SK-N-SH treated with all-trans-retinoic acid at 6 μM for 48 hours (cell line): ENCODE results near the gene ABCD1.
"Not testable (repeated sequence)": the region's sequence is repeated elsewhere in the genome, so short reads cannot be mapped to it uniquely, and the experiment has no call there.

Experiments
- CREB5 ChIP-seq: fragments of 250-450 bp; sonication (Bioruptor Pico); IDR thresholded peaks from 2 replicates; pipeline ENCODE4 v1.5.1; 2020; ENCODE audit warnings: low read depth, mild to moderate bottlenecking, moderate library complexity
- PATZ1 ChIP-seq: fragments of 250-450 bp; sonication (Bioruptor Pico); IDR thresholded peaks from 2 replicates; pipeline ENCODE4 v1.8.0; 2020; ENCODE audit warnings: mild to moderate bottlenecking, moderate library complexity, borderline replicate concordance

- not testable (repeated sequence) for TF ChIP-seq PATZ1, CREB5 (CRISPR knock-in tag)
Observed at GRCh38 chrX:153746991-153747390, 22.3 kb downstream of the ABCD1 start.
